ENCODE results near the gene PRDM5. TPM values are rescaled to one million over a fixed set of nuclear protein-coding genes. Genes with fewer than 3 reads are reported as not detected.

Gene PRDM5
- total RNA-seq, 1 donor from 2014 or later, result 16.6 TPM

DNA sequence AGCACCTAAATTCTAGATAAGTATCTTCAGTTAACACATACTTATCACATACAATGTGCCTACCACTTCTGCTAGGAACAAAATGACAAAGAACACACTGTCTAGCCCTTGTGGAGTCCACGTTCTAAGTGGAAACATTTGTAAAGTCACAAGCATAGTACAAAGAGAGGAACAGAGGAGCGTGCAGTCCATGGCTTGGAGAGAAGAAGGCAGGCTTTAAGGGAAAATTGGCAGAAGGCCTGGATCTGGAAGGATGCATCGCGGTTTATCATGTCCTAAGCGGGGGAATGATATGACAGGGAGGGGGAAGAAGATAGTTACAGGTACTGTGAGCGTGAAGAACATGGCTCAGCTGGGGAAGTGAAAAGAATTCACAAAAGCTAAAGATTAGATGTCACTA, 218.0 kb downstream of the PRDM5 start:
- no peaks in the 10 kb centered on the region for H3K36me3 Mint-ChIP-seq (ENCODE audit: unreplicated experiment)
- DNase-seq, result no peak
- TF ChIP-seq, protein P1, sequence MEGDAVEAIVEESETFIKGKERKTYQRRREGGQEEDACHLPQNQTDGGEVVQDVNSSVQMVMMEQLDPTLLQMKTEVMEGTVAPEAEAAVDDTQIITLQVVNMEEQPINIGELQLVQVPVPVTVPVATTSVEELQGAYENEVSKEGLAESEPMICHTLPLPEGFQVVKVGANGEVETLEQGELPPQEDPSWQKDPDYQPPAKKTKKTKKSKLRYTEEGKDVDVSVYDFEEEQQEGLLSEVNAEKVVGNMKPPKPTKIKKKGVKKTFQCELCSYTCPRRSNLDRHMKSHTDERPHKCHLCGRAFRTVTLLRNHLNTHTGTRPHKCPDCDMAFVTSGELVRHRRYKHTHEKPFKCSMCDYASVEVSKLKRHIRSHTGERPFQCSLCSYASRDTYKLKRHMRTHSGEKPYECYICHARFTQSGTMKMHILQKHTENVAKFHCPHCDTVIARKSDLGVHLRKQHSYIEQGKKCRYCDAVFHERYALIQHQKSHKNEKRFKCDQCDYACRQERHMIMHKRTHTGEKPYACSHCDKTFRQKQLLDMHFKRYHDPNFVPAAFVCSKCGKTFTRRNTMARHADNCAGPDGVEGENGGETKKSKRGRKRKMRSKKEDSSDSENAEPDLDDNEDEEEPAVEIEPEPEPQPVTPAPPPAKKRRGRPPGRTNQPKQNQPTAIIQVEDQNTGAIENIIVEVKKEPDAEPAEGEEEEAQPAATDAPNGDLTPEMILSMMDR (IDR thresholded peaks at IDR 0.05; ENCODE audit: partially characterized antibody, unreplicated experiment), result no peak

DNA sequence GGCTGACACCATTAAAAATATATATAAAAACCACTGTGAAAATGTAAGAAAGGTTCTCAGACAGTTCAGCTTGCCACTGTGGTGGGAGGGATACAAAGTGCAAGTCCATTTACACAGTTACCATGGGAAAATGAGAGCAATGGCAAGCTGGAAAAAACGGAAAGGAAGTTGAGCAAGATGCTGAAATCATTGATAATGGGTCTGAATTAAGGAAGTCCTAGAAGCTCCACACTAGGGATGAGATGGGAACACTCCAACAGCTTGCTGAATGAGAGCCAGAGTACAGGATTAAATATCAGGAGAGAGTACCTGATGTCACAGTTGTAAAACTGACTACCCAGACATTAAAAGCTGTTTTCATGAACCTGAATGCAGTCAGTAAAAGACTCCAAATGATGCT, 218.6 kb downstream of the PRDM5 start:
- Mint-ChIP-seq H3K27me3 (ENCODE audit: unreplicated experiment) (no peaks in the 10 kb centered on the region), H3K9me3 (ENCODE audit: unreplicated experiment) (no peaks in the 10 kb centered on the region), H3K4me3 (ENCODE audit: unreplicated experiment) (no peak overlapping the region), H3K36me3 (ENCODE audit: unreplicated experiment) (no peaks in the 10 kb centered on the region), H3K27ac (ENCODE audit: unreplicated experiment) (no peak overlapping the region), H3K4me1 (ENCODE audit: low read depth, unreplicated experiment) (no peaks in the 10 kb centered on the region)
- TF ChIP-seq, protein P1 (IDR thresholded peaks at IDR 0.05; ENCODE audit: partially characterized antibody, unreplicated experiment), result no peak
- DNase-seq, result no peak

More for the DNA sequence above, 218.0 kb downstream of the PRDM5 start:
- Mint-ChIP-seq H3K27me3 (ENCODE audit: unreplicated experiment) (no peaks in the 10 kb centered on the region), H3K27ac (ENCODE audit: unreplicated experiment) (no peak overlapping the region), H3K9me3 (ENCODE audit: unreplicated experiment) (no peaks in the 10 kb centered on the region), H3K4me1 (ENCODE audit: low read depth, unreplicated experiment) (no peaks in the 10 kb centered on the region), H3K4me3 (ENCODE audit: unreplicated experiment) (no peak overlapping the region)

DNA sequence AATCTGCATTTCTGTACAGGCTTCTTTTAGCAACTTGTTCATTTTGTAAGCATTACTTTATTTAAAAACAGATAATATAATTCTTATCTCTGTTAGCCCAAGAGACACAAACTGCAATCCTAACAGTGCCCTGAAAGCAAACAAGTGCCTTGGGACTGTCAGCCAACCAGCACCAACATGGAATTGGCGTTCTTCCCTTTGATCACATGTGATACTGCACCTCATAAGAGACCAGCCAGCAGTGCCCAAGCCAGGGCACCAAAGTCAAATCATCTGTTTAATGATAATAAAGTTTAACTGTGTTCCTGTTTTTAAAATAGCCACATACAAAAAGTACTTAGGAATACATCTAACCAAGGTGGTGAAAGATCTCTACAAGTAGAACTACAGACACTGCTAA, 223.2 kb downstream of the PRDM5 start:
- no peaks in the 10 kb centered on the region for H3K36me3 Mint-ChIP-seq (ENCODE audit: unreplicated experiment)
- no peak for DNase-seq
- H3K4me1 Mint-ChIP-seq (ENCODE audit: low read depth, unreplicated experiment), result no peaks in the 10 kb centered on the region
- TF ChIP-seq, protein P1 (IDR thresholded peaks at IDR 0.05; ENCODE audit: partially characterized antibody, unreplicated experiment), result no peak
- no peaks in the 10 kb centered on the region for H3K9me3 Mint-ChIP-seq (ENCODE audit: unreplicated experiment)
- H3K27me3 Mint-ChIP-seq (ENCODE audit: unreplicated experiment), result no peaks in the 10 kb centered on the region
- no peak overlapping the region for H3K4me3 Mint-ChIP-seq (ENCODE audit: unreplicated experiment)
- H3K27ac Mint-ChIP-seq (ENCODE audit: unreplicated experiment), result no peak overlapping the region

DNA sequence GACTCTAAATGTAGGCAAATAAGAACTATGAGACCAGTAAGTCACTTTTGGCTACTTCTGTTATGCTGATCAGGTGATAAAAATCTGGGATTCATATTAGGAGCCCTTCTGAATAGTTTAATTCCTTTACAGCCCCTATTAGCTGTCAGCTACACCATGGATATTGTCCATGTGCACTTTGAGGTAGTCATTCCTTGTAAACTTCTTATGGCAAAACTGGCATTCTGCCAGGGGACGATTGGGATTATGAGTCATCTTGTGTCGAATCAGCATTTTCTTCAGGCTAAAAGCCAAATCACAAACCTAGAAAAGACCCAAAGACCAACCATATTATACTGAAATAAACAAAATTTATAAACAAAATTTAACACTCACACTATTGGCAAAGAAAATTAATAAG, 227.6 kb downstream of the PRDM5 start:
- H3K4me1 Mint-ChIP-seq (ENCODE audit: low read depth, unreplicated experiment), result no peaks in the 10 kb centered on the region
- no peak overlapping the region for H3K4me3 Mint-ChIP-seq (ENCODE audit: unreplicated experiment)
- H3K27me3 Mint-ChIP-seq (ENCODE audit: unreplicated experiment), result no peaks in the 10 kb centered on the region
- no peak overlapping the region for H3K27ac Mint-ChIP-seq (ENCODE audit: unreplicated experiment)
- TF ChIP-seq, protein P1 (IDR thresholded peaks at IDR 0.05; ENCODE audit: partially characterized antibody, unreplicated experiment), result no peak
- H3K36me3 Mint-ChIP-seq (ENCODE audit: unreplicated experiment), result no peaks in the 10 kb centered on the region
- H3K9me3 Mint-ChIP-seq (ENCODE audit: unreplicated experiment), result no peaks in the 10 kb centered on the region
- no peak for DNase-seq

DNA sequence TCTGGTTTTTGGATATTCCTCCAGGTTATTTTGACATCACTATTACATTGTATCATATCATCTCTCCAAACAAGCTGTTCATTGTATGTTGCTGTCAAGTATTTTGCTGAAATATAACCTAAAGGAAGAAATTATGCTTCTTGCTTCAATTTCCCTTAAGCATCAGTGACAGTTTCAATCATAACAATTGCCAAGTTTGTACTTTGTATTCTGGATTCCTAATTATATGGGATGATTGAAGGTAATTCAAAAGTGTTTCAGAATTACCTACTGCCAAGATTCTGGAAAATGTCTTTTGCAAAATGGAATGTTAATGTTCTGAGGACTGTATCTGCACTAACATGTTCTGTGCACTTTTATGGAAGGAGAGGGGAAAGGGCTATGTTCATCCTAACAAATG, 228.7 kb downstream of the PRDM5 start:
- Mint-ChIP-seq H3K27me3 (ENCODE audit: unreplicated experiment) (no peaks in the 10 kb centered on the region), H3K27ac (ENCODE audit: unreplicated experiment) (no peak overlapping the region)

More for the DNA sequence above, 228.7 kb downstream of the PRDM5 start:
- no peaks in the 10 kb centered on the region for H3K36me3 Mint-ChIP-seq (ENCODE audit: unreplicated experiment)
- TF ChIP-seq, protein P1 (IDR thresholded peaks at IDR 0.05; ENCODE audit: partially characterized antibody, unreplicated experiment), result no peak
- no peak overlapping the region for H3K4me3 Mint-ChIP-seq (ENCODE audit: unreplicated experiment)
- no peaks in the 10 kb centered on the region for H3K4me1 Mint-ChIP-seq (ENCODE audit: low read depth, unreplicated experiment)
- DNase-seq, result no peak
- H3K9me3 Mint-ChIP-seq (ENCODE audit: unreplicated experiment), result no peaks in the 10 kb centered on the region

Data from glutamatergic neuron (in vitro differentiated cells).